CD4-positive, alpha-beta T cell treated with Interleukin-1 beta for 1 hour (primary cell): ENCODE data around the gene ABCC6.
"Not testable (repeated sequence)": the region's sequence is repeated elsewhere in the genome, so short reads cannot be mapped to it uniquely, and the experiment has no call there.

Source experiments
- DNase-seq, 2 donors: peaks; one replicate each; pipeline ENCODE4 v3.0.0-alpha.2; 2020 to 2022

The ABCC6 gene

GRCh38 chr16:16188827-16189226 lies 34.5 kb downstream of the ABCC6 start:
- no peak for DNase-seq

- no peak for DNase-seq
Observed at GRCh38 chr16:16186820-16187219, 36.5 kb downstream of the ABCC6 start.

GRCh38 chr16:16185095-16185494 lies 38.2 kb downstream of the ABCC6 start:
- no peak for DNase-seq

- DNase-seq, result no peak
Observed at GRCh38 chr16:16184594-16184993, 38.7 kb downstream of the ABCC6 start.

GRCh38 chr16:16183562-16183961 lies 39.7 kb downstream of the ABCC6 start:
- DNase-seq, result no peak

DNA sequence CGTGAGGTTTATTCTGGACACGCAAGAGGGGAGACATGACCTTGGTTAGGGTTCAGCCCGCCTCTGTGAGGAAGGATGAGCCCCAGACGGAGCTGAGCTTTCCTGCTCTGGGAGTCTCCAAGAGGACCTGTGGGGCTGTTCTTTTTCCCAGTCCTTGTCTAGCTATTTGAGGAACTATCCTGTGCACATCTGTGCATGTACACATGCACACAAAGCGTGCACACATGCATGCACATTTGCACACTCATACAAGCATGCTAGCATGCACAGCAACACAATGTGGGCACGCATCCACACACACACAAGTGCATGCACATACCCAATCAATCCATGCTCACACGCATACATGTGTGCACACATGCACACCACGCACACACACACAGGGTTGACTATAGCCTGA lies 40.4 kb downstream of the ABCC6 start:
- no peak for DNase-seq

- DNase-seq, result not testable (repeated sequence)
Observed at GRCh38 chr16:16181748-16182147, 41.5 kb downstream of the ABCC6 start.

DNA sequence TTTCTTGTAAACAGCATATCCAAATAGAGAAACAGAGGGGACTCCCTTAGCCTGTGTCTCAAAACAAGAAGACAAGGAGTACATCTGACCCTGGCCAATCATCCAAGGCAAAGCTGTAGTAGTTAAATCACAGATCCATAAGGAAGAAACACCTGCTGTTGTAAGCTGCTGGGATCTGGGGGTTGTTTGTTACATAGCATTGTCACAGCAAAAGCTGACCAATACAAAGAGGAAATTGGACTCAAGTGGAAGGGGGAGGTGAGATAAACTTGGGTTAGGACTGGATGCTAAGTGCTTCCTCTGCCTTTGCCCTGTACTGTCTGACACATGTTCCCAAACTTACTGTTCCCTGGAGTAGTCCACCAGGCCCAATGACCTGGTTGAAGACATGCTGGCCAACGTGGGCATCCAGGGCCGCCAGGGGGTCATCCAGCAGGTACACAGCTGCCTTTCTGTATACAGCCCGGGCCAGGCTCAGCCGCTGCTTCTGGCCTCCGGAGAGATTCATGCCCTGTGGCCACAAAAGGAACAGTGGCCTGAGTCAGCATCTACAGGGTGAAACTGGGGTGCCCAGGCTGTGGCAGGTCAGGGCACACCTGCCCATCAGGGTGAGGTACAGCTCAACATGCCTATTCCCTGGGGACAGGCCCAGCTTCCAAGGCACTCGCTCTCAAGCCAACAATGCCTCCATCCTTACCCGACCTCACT lies 44.7 kb downstream of the ABCC6 start:
- no peak for DNase-seq

- DNase-seq, result no peak
Observed at GRCh38 chr16:16176328-16176727, 47.0 kb downstream of the ABCC6 start.

DNA sequence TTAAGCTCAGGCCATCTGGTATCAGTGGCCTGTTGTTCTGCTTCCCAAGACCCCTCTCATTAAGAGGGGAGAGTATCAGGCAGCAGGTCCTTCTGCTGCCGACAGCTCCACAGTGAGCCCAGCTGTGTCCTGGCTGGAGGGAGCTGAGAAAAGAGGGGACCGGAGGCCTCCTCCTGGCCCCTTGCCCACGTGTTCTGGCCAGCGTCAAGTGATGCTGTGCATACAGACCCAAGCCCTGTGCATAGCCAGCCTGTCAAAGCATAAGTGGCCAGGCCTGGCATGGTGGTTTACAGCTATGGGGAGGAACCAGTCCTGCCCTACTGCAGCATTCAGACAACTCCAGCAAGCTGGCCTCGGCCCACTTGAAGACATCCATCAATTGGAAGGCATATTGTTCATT lies 48.0 kb downstream of the ABCC6 start:
- no peak for DNase-seq

- no peak for DNase-seq
Observed at GRCh38 chr16:16172991-16173390, 50.3 kb downstream of the ABCC6 start.

GRCh38 chr16:16171332-16171919 lies 51.9 kb downstream of the ABCC6 start:
- DNase-seq, result no peak

DNA sequence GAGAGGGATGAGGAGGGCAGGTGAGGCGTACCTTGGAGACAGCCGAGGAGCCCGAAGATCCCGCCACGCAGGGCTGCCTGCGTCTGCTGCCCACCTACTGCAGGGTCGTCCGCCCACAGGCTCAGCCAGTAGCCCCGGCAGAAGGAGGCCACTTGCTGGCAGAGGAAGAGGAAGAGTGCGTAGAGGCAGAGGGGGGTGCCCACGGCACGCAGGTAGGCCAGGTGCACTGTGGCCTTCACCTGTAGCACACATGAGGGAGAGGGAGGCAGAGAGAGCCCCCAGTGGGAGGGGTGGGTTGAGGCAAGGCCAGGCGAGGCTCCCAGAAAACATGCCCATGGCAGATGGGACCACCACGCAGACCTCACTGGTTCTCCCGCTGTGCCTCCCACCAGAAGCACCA lies 53.7 kb downstream of the ABCC6 start:
- no peak for DNase-seq

DNA sequence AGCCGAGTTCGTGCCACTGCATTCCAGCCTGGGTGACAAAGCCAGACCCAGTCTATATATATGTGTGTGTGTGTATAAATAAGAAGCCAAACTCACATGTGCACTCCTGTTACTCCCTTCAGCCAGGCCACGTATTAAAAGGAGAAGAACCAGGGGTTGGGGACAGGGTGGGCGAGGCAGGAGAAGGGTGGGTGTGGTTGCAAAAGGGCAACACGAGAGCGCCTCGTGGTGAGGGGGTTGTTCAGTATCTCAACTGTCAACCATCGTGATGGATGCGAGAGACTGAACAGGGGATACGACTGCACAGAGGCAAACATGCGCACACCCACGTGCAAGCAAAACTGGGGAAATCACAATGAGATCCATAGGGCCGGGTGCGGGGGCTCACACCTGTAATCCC lies 54.9 kb downstream of the ABCC6 start:
- no peak for DNase-seq

DNA sequence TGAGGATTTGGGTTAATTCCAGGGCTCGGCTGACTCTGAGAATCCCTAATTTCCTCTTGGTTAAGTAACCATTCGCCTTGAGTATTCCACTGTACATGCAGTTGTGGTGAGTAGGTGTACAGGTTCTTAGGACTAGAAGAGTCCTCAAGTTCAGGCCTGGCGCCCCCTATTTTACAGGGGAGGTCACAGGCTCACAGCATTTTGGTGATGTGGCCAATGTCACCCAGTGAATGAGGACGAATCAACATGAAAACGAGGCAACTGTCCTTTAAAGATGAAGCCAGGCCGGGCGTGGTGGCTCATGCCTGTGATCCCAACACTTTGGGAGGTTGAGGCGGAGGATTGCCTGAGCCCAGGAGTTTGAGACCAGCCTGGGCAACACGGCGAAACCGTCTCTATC lies 55.4 kb downstream of the ABCC6 start:
- DNase-seq, result no peak

GRCh38 chr16:16166949-16167348 lies 56.3 kb downstream of the ABCC6 start:
- no peak for DNase-seq

- DNase-seq, result no peak
Observed at GRCh38 chr16:16166085-16166484, 57.2 kb downstream of the ABCC6 start.

DNA sequence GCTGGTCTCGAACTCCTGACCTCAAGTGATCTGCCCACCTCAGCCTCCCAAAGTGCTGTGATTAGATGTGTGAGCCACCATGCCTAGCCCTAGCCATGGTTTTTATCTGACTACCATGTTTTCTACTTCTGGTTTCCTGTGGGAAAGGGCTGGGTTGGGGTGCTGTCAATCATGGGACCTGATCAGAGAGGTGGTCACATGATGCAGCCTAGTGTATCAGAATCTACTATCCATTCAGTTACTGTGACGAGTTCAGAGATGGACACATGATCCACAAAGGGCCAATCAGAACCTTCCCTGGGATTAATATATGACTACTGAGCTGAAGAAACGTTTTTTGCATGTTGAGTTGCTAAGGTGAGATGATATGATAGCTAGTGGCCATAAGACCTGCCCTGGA lies 59.1 kb downstream of the ABCC6 start:
- DNase-seq, result no peak

- DNase-seq, result no peak
Observed at GRCh38 chr16:16163571-16163970, 59.7 kb downstream of the ABCC6 start.

- no peak for DNase-seq
Observed at GRCh38 chr16:16163109-16163508, 60.2 kb downstream of the ABCC6 start.

DNA sequence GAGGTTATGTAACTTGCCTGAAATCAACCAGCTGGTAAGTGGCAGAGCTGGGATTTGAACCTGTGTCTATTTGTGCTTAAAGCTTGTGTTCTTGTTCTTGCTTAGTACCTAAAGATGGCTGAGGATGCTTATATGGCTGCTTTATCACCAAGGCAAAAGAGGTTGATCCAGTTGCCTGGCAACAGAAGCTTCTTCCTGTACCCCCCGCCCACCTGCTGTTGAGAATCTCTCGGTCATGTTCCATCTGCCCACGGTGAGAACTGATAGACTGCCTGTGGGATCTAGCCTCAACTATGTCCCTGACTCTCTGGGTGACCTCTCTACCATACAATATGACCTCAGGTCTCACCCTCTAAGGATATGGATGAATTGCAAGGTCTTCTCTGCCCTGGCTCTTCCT lies 60.7 kb downstream of the ABCC6 start:
- DNase-seq, result no peak

- DNase-seq, result not testable (repeated sequence)
Observed at GRCh38 chr16:16161840-16162239, 61.5 kb downstream of the ABCC6 start.

GRCh38 chr16:16161319-16161718 lies 62.0 kb downstream of the ABCC6 start:
- DNase-seq, result no peak

DNA sequence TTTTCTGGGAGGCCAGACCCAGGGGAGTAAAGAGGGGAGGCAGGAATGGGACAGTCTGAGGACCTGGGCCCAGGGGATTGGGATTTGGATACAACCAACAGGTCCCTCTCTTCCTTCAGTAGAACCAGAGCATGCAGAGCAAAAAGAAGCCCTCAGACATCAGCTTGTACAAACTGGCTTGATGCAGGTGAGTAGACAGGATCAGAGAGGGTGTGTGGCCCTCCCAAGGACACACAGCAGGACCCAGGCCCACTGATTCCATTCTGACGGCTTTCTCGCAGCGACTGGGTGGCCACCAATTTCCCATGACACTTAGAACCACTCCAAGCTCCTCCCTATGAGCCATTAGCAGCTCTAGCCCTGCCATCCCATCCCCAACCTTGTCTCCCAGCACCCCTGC lies 63.6 kb downstream of the ABCC6 start:
- DNase-seq, result no peak

DNA sequence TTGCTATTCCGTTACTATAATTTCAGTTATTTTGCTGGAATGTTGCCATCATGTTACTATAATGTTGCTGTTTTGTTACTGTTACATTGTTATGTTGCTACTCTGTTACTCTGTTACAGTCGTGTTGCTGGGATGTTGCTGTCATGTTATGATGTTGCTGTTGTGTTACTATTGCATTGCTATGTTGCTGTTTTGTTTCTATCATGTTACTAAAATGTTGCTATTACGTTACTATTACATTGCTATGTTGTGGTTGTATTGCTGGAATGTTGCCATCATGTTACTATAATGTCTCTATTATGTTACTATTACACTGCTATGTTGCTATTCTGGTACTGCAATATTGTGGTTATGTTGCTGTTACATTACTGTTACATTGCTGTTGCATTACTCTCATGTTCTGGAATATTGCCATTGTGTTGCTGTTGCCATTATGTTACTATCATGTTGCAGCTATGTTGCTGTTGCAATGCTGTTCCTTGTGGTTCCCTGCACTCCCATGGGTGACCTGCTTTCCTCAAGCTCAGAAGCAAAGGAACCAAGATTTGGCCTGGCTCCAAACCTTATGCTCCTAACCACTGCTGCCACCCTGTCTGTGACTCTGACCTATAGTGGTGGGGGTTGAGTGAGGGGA lies 64.4 kb downstream of the ABCC6 start:
- no peak for DNase-seq
